Measurements from ENCODE around the gene C20orf202.

The C20orf202 gene

DNA sequence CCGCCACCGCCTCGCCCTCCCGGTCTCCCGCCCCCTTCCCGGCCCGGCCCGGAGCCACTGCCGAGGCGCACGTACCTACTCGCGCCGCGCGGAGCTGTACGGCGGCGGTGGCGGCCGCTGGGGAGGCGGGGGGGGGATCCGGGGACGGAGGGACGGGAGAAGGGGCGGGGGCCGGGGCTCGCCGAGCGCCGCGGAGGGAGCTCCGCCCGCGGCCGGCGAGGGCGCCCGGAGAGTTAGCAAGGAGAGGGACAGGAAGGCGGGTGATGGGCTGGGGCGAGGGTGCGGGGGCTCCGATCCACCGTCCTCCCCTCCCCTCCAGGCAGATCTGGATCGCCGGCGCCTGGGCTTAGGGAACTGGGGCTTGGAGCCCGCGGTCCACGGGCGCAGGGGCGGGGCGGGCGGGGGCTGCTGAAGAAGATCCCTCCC, 17.9 kb upstream of the C20orf202 start:
- peak; percentile 61 for DNase-seq
- TF ChIP-seq, protein P1, sequence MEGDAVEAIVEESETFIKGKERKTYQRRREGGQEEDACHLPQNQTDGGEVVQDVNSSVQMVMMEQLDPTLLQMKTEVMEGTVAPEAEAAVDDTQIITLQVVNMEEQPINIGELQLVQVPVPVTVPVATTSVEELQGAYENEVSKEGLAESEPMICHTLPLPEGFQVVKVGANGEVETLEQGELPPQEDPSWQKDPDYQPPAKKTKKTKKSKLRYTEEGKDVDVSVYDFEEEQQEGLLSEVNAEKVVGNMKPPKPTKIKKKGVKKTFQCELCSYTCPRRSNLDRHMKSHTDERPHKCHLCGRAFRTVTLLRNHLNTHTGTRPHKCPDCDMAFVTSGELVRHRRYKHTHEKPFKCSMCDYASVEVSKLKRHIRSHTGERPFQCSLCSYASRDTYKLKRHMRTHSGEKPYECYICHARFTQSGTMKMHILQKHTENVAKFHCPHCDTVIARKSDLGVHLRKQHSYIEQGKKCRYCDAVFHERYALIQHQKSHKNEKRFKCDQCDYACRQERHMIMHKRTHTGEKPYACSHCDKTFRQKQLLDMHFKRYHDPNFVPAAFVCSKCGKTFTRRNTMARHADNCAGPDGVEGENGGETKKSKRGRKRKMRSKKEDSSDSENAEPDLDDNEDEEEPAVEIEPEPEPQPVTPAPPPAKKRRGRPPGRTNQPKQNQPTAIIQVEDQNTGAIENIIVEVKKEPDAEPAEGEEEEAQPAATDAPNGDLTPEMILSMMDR (IDR thresholded peaks at IDR 0.05) = no peak
- Mint-ChIP-seq H3K4me1 (peaks cover 20% of the 10 kb centered on the region), H3K36me3 (ENCODE audit: low read depth) (no peaks in the 10 kb centered on the region), H3K27me3 (ENCODE audit: low read depth, poor library complexity) (peaks cover 43% of the 10 kb centered on the region), H3K27ac (no peak overlapping the region), H3K9me3 (no peaks in the 10 kb centered on the region), H3K4me3 (no peak overlapping the region)

GRCh38 chr20:1185790-1186334, 17.4 kb upstream of the C20orf202 start:
- Mint-ChIP-seq H3K27ac (no peak overlapping the region), H3K9me3 (no peaks in the 10 kb centered on the region), H3K4me3 (peak overlapping the region; percentile 78), H3K4me1 (peaks cover 20% of the 10 kb centered on the region), H3K27me3 (ENCODE audit: low read depth, poor library complexity) (peaks cover 48% of the 10 kb centered on the region), H3K36me3 (ENCODE audit: low read depth) (no peaks in the 10 kb centered on the region)
- peak; percentile 74 for DNase-seq
- TF ChIP-seq, protein P1 (IDR thresholded peaks at IDR 0.05) = peak; percentile 58

DNA sequence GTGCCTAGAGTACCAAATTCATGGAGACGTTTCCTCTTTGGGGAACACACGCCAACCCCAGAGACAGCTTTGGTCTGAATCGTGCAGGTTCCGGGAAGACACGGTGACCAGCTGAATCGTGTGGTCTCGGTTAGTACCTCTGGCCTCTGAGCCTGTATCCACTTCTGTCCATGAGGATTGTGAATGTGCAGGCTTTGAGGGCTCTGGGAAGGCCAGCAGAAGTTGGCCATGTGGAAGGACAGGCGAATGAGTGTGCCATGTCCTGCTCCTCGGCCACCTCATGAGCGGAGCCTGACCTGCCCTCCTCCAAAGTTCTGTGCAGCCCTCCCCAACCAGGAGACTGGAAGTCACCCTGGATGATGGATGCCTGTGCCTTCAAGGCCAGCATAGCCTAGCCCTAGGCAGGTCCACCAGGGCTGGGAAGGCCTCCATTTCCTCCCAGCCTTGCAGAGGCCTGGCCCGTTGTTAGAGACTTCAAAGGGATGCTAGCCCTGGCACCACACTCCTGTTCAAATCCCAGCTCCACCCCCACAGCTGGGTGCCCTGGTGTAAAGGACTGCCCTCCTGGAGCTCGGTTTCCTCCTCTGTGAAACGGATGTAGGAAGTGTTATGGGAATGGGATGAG, 16.8 kb upstream of the C20orf202 start:
- H3K4me3 Mint-ChIP-seq = peak overlapping the region; percentile 78
- peaks cover 49% of the 10 kb centered on the region for H3K27me3 Mint-ChIP-seq (ENCODE audit: low read depth, poor library complexity)
- H3K27ac Mint-ChIP-seq = no peak overlapping the region
- DNase-seq = no peak
- no peaks in the 10 kb centered on the region for H3K36me3 Mint-ChIP-seq (ENCODE audit: low read depth)
- TF ChIP-seq, protein P1 (IDR thresholded peaks at IDR 0.05) = no peak
- no peaks in the 10 kb centered on the region for H3K9me3 Mint-ChIP-seq
- H3K4me1 Mint-ChIP-seq = peaks cover 20% of the 10 kb centered on the region

DNA sequence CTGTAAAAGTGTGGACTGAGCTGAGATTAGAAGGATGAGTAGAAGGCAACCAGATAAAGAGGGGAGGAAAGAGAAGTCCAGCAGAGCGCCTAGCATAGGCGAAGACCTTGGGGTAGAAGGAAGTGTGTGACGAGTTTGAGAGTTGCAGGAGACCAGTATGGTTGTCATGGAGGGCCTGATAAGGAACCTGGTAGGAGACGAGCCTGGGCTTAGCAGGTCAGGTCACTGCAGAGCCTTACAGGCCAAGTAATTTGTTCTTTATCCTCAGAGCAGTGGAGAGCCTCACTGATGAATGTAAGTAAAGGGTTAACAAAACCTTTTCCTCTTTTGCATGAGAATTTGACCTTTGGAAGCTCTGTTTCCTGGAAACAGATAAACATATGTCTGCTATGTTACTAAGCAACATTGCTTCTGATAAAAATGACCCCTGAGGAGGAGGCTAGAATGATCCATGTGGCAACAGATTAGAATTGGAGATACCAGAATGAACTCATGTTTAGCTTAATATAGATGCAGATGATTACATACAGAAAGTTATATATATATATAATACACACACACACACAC, 15.6 kb upstream of the C20orf202 start:
- no peak for DNase-seq
- Mint-ChIP-seq H3K4me1 (peaks cover 20% of the 10 kb centered on the region), H3K27ac (no peak overlapping the region), H3K36me3 (ENCODE audit: low read depth) (no peaks in the 10 kb centered on the region), H3K4me3 (no peak overlapping the region), H3K9me3 (no peaks in the 10 kb centered on the region), H3K27me3 (ENCODE audit: low read depth, poor library complexity) (peaks cover 45% of the 10 kb centered on the region)
- TF ChIP-seq, protein P1 (IDR thresholded peaks at IDR 0.05) = no peak

- Mint-ChIP-seq H3K36me3 (ENCODE audit: low read depth) (no peaks in the 10 kb centered on the region), H3K27me3 (ENCODE audit: low read depth, poor library complexity) (peaks cover 39% of the 10 kb centered on the region), H3K27ac (no peak overlapping the region), H3K4me3 (no peak overlapping the region), H3K4me1 (peaks cover 20% of the 10 kb centered on the region), H3K9me3 (no peaks in the 10 kb centered on the region)
- TF ChIP-seq, protein P1 (IDR thresholded peaks at IDR 0.05) = no peak
- DNase-seq = no peak
These were observed 14.9 kb upstream of the C20orf202 start for GRCh38 chr20:1188347-1188746.

- H3K36me3 Mint-ChIP-seq (ENCODE audit: low read depth) = no peaks in the 10 kb centered on the region
- TF ChIP-seq, protein P1 (IDR thresholded peaks at IDR 0.05) = no peak
- peaks cover 14% of the 10 kb centered on the region for H3K4me1 Mint-ChIP-seq
- H3K27ac Mint-ChIP-seq = no peak overlapping the region
- H3K4me3 Mint-ChIP-seq = no peak overlapping the region
- H3K9me3 Mint-ChIP-seq = no peaks in the 10 kb centered on the region
- peaks cover 24% of the 10 kb centered on the region for H3K27me3 Mint-ChIP-seq (ENCODE audit: low read depth, poor library complexity)
- no peak for DNase-seq
These were observed 13.4 kb upstream of the C20orf202 start for GRCh38 chr20:1189827-1190226.

Data from nephron progenitor cell (in vitro differentiated cells).